ENCODE results near the gene SULT4A1. TPM values are rescaled to one million over a fixed set of nuclear protein-coding genes. Genes with fewer than 3 reads are reported as not detected.

SULT4A1 gene
- total RNA-seq, 4 donors from 2014 or later, result 1.3 TPM; not detected in 3

- Histone ChIP-seq H3K27me3 (no peaks in the 10 kb centered on the region), H3K27ac (peak overlapping the region; percentile 39 to 87 (median 84)), H3K4me3 (peak overlapping the region; percentile 87 to 94 (median 91)), H3K9me3 (no peaks in the 10 kb centered on the region), H3K36me3 (peaks cover 0 to 18% (median 0%) of the 10 kb centered on the region in 3 donors), H3K4me1 (peaks cover 0 to 16% (median 9%) of the 10 kb centered on the region in 4 donors)
- 0 to 2% methylated on average over 8 to 13 of the region's 21 CpGs for WGBS, 2 donors
- TF ChIP-seq EP300 (IDR thresholded peaks at IDR 0.05) (no peak), CTCF (IDR thresholded peaks at IDR 0.05) (no peak), POLR2A (IDR thresholded peaks at IDR 0.05) (no peak)
- DNase-seq (ENCODE audit: low spot score in 2 of 2), result no peak
These were observed 50.5 kb downstream of the SULT4A1 start for GRCh38 chr22:43811777-43812148.

GRCh38 chr22:43802897-43803495 lies 59.3 kb downstream of the SULT4A1 start:
- WGBS, 2 donors, result 66 to 84% methylated on average over 5 of the region's 5 CpGs
- peaks cover 0 to 27% (median 5%) of the 10 kb centered on the region in 4 donors for H3K9me3 ChIP-seq
- DNase-seq (ENCODE audit: low spot score in 2 of 2), result no peak
- no peaks in the 10 kb centered on the region for H3K27me3 ChIP-seq
- H3K27ac ChIP-seq, result no peak overlapping the region
- H3K4me3 ChIP-seq, result no peak overlapping the region
- TF ChIP-seq POLR2A (IDR thresholded peaks at IDR 0.05), result no peak
- no peak for TF ChIP-seq CTCF (IDR thresholded peaks at IDR 0.05)
- no peak for TF ChIP-seq EP300 (IDR thresholded peaks at IDR 0.05)
- H3K36me3 ChIP-seq, result peaks cover 0 to 7% (median 0%) of the 10 kb centered on the region in 3 donors
- no peaks in the 10 kb centered on the region for H3K4me1 ChIP-seq

GRCh38 chr22:43800970-43801369 lies 61.3 kb downstream of the SULT4A1 start:
- Histone ChIP-seq H3K27me3 (no peaks in the 10 kb centered on the region), H3K36me3 (peaks cover 0 to 7% (median 0%) of the 10 kb centered on the region in 3 donors), H3K4me1 (no peaks in the 10 kb centered on the region), H3K9me3 (peaks cover 0 to 27% (median 5%) of the 10 kb centered on the region in 4 donors), H3K27ac (no peak overlapping the region), H3K4me3 (no peak overlapping the region)
- 82 to 93% methylated on average over 1 of the region's 1 CpG for WGBS, 2 donors
- no peak for DNase-seq (ENCODE audit: low spot score in 2 of 2)
- no peak for TF ChIP-seq CTCF (IDR thresholded peaks at IDR 0.05)
- no peak for TF ChIP-seq POLR2A (IDR thresholded peaks at IDR 0.05)
- no peak for TF ChIP-seq EP300 (IDR thresholded peaks at IDR 0.05)

GRCh38 chr22:43798492-43798891 lies 63.8 kb downstream of the SULT4A1 start:
- H3K9me3 ChIP-seq, result peaks cover 0 to 27% (median 5%) of the 10 kb centered on the region in 4 donors
- 78 to 87% methylated on average over 5 of the region's 5 CpGs for WGBS, 2 donors
- no peak for DNase-seq (ENCODE audit: low spot score in 2 of 2)
- no peaks in the 10 kb centered on the region for H3K27me3 ChIP-seq
- no peak overlapping the region for H3K27ac ChIP-seq
- H3K4me3 ChIP-seq, result no peak overlapping the region
- TF ChIP-seq EP300 (IDR thresholded peaks at IDR 0.05), result no peak
- no peak for TF ChIP-seq CTCF (IDR thresholded peaks at IDR 0.05)
- no peak for TF ChIP-seq POLR2A (IDR thresholded peaks at IDR 0.05)
- no peaks in the 10 kb centered on the region for H3K4me1 ChIP-seq
- peaks cover 0 to 7% (median 0%) of the 10 kb centered on the region in 3 donors for H3K36me3 ChIP-seq

GRCh38 chr22:43796567-43796966 lies 65.7 kb downstream of the SULT4A1 start:
- Histone ChIP-seq H3K36me3 (peaks cover 0 to 7% (median 0%) of the 10 kb centered on the region in 3 donors), H3K27ac (no peak overlapping the region), H3K4me3 (no peak overlapping the region), H3K4me1 (no peaks in the 10 kb centered on the region), H3K9me3 (peaks cover 0 to 19% (median 5%) of the 10 kb centered on the region in 4 donors), H3K27me3 (no peaks in the 10 kb centered on the region)
- WGBS, 2 donors, result 57 to 63% methylated on average over 8 of the region's 8 CpGs
- peak in 1 of 5 experiments; percentile 25 for TF ChIP-seq CTCF (IDR thresholded peaks at IDR 0.05)
- no peak for TF ChIP-seq POLR2A (IDR thresholded peaks at IDR 0.05)
- no peak for TF ChIP-seq EP300 (IDR thresholded peaks at IDR 0.05)
- no peak for DNase-seq (ENCODE audit: low spot score in 2 of 2)
